Lung microvascular endothelial cell (primary cell): Measurements from ENCODE around the gene GHRHR. TPM values are rescaled to one million over a fixed set of nuclear protein-coding genes. Genes with fewer than 3 reads are reported as not detected.

ENCODE experiments used
- DNase-seq, 2 donors: peaks; one replicate each; pipeline versions ENCODE4 v3.0.0 to v3.0.0-alpha.2; 2010; ENCODE audit warnings: low read depth in 2 of 2
- total RNA-seq: library from RNA; depleted of rRNA; stranded (reverse); fragments of >200 nt; gene quantifications from 2 replicates; pipeline ENCODE4 v1.2.1, GENCODE V29; 2014

Gene GHRHR
- total RNA-seq, 1 donor from 2014 or later = not detected

DNA sequence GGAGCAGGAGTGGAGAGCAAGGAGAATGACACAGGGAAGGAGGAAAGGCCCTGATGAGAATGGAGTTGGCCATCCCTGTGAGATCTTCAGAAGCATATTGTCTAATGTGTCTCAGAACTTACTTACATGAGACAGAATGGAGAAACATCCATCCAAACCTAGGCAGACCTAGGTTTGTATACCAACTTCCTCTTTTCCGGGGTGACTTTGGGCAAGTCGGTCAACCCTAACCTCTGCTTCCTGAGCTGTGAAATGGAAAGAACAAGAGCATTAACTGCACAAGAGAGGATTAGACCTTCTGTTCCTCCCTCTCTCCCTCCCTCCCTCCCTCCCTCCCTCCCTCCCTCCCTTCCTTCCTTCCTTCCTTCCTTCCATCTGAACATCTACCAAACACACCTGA lies 4.5 kb downstream of the GHRHR start:
- no peak for DNase-seq

DNA sequence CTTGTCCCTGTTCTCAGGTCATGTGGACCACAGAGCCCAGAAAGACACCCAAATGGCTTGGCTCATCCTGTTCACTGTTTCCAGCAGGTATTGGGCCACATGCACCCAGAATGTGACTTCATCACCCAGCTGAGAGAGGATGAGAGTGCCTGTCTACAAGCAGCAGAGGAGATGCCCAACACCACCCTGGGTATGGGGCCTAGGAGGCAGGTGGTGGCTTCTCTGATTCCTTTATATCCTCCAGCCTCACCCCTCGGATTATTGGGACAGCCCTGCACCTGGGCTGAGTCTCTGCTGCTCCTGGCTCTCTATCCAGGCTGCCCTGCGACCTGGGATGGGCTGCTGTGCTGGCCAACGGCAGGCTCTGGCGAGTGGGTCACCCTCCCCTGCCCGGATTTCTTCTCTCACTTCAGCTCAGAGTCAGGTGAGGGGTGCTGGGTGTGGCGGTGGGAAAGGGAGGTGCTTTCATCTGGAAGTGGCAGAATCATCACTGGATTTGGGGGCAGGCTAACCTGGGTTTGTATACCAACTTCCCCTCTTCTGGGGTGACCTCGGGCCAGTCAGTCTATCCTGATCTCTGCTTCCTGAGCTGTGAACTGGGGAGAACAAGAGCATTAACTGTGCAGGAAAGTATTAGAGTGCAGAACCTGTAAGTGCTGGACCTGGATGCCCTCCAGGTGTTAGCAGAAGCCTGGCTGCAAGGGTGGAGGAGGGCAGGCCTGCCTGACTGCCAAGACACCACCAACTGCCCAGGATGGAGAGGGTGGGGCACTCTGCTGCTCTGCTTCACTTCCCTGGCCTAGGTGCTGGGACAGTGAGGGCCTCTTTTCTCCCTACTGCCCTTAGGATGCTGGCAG lies 5.2 kb downstream of the GHRHR start:
- DNase-seq = no peak

GRCh38 chr7:30969604-30969970 lies 5.8 kb downstream of the GHRHR start:
- DNase-seq = no peak

GRCh38 chr7:30970074-30970473 lies 6.3 kb downstream of the GHRHR start:
- DNase-seq = no peak

DNA sequence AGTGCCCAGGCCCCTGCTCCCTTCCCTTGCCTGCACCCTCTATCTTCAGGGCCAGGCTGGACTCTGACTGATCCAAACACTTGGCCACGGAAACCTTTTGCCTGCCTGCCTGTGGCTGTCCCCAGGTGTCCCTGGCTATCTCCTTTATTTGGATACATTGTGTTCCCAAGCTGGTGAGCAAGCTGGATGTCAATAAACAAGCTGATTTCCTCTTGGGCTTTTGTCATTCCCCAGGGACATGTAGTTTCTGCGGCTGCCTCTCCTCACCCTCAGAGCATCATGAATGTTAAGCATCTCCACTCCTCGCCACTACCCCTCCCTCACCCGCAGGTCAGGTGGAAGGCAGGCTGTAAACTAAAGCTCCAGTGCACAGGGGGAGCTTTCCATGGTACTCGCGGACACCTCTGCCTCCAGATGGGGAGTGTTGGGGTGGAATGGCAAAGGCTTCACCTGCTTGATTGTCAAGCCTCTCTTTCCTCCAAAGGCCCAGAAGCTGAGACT lies 6.9 kb downstream of the GHRHR start:
- no peak for DNase-seq

GRCh38 chr7:30971440-30971839 lies 7.7 kb downstream of the GHRHR start:
- no peak for DNase-seq

DNA sequence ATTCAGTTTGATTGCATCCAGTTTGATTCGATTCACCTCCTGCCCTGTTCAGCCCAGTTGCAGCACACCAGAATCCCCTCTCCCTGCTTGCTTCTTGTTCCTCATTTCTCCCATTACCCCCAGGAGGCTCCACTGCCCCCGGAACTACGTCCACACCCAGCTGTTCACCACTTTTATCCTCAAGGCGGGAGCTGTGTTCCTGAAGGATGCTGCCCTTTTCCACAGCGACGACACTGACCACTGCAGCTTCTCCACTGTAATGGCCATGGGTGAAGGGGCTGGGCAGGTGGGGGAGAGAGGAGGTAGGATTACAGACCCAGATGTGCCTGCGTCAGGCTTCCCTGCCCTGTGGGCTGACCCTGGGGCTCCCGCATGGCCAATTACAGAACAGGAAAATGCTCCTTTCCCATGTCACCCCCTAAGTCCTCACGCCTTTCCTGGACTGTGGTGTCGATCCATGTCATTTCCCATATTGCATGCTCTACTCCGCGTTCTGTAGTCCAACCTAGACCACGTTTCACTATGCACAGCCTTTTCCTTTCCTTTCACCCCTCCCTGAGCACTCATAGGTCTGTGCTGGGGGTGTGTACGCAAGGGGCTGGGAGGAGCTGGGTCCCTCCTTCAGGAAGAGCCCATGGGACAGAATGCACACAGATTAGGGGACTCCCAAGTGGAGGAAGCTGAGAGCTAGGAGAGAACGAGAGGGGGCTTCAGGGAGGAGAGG lies 8.2 kb downstream of the GHRHR start:
- DNase-seq = no peak

- no peak for DNase-seq
Observed at GRCh38 chr7:30973292-30973691, 9.5 kb downstream of the GHRHR start.

DNA sequence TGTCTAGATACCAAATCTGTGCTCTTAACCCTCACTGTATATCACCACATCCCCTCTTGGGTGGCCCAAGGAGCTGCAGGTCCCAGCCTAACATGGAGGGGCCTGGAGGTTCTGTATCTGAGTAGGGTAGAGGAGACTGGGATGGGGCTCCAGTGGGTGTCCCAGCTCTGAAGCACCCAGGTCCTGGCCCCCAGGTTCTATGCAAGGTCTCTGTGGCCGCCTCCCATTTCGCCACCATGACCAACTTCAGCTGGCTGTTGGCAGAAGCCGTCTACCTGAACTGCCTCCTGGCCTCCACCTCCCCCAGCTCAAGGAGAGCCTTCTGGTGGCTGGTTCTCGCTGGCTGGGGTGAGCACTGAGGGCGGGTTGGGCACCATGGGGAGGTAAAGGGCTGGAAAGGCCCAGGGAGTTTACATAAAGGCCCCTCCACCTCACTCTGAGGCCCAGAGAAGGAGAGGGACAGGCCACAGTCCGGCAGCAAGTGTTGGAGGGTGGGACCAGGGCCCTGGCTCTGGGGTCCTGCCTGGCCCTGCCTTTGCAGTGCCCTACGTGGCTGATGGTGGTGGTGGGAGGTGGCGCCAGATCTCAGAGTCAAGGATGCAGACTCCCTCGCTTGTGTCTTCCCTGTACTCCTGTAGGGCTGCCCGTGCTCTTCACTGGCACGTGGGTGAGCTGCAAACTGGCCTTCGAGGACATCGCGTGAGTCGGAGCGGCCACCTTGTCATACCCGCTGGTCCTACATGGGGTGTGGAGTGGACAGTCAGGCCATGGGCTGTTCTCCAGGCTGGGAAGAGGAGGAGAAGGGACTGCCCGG lies 10.2 kb downstream of the GHRHR start:
- DNase-seq = no peak

DNA sequence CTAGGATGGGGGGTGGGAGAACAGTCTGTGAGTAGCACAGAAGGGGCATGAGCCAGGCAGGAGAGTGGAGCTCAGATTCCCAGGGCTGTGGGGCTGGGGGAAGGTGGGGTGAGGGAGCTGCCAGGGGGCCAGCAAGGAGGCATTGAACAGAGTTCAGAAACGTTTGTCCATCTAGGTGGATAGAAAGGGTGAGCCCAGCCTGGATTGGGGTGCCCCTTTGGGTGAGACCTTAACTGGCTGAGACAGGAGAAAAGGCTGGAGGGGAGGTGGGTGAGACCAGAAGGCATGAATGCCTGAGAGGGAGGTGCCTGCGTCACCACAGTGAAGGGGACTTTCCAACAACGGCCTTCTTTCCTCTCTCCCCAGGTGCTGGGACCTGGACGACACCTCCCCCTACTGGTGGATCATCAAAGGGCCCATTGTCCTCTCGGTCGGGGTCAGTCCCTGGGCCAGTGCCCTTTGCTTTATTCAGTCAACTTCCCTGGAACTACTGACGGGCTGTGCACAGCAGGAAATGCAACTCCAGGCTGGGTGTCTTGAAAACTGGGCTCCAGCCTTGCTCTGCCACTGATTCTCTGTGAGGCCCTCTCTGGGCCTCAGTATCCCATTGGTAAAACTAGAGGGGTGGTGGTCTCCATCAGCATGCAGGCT lies 11.0 kb downstream of the GHRHR start:
- DNase-seq = peak; percentile 69 to 76

DNA sequence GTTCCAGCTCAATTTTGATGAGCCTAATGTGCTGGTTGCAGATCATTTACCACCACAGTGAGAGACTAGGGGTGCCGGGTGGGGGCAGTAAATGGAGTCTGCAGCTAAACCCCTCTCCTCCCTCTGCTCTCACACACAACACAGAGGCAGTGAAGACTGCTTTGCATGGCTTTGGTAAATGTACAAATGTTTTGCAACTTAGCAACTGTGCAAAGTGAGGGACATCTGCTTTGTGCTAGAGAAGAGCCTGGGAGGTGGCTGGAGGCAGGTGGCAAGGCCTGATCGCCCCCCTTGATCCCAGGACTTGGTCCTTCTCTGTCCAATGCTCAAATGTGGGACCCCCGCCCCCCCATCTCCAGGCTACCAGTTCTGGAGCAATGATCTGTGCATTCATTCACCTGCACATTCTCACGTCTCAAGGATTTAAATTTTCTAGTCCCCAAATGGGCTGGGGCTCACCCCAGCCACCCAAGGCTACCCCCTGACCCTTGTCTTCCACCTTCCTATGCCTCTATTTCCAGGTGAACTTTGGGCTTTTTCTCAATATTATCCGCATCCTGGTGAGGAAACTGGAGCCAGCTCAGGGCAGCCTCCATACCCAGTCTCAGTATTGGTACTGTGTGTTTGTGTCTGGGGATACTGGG lies 11.6 kb downstream of the GHRHR start:
- DNase-seq = no peak

GRCh38 chr7:30976381-30976780 lies 12.6 kb downstream of the GHRHR start:
- no peak for DNase-seq

GRCh38 chr7:30977222-30977621 lies 13.5 kb downstream of the GHRHR start:
- no peak for DNase-seq

DNA sequence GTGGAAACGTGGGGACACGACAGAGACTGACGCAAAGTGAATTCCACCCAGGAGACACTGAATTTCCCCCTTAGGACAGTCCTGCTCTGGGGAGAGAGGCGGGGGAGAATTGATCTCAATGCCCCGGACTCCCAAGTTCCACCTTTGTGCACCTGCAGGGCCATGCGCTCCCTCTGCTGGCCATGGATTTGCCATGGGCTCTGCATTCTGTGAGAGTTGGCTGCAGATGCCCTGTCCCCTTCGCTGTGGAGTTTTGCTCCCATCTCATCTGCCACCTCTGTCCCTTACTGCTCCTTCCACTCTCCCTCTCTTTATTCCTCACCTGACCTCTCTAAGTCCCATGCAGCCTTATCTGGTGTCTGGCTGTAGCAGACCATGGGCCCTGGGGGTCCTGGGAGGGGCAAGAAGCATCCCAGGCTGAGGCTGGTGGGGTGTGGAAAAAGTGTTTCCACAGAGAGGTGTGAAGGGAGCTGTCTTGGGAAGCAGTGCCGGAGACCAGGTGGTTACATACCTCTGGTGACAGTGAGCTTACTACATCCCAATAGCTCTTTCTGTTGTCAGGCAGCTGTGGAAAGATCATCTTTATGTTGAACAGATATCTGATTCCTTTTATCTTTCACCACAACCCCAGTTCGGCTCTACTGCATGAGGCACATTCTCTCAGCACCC lies 14.3 kb downstream of the GHRHR start:
- peak; percentile 26 to 57 for DNase-seq

DNA sequence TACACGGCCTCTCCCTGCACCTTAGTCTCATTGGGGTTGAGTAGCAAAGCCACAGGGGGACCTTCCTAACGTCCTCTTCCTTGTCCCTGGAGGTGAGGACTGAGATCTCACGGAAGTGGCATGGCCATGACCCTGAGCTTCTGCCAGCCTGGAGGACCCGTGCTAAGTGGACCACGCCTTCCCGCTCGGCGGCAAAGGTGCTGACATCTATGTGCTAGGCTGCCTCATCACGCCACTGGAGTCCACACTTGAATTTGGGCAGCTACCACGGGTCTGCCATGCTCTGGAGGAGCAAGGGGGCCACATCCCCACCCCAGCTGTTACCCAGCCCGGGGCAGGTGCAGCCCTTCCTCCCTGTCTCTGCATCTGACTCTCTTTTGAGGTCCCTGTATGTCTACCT lies 15.3 kb downstream of the GHRHR start:
- DNase-seq = no peak

GRCh38 chr7:30980194-30980593 lies 16.4 kb downstream of the GHRHR start:
- DNase-seq = no peak

- DNase-seq = no peak
Observed at GRCh38 chr7:30980751-30981150, 17.0 kb downstream of the GHRHR start.

GRCh38 chr7:30983042-30983913 lies 19.5 kb downstream of the GHRHR start:
- DNase-seq = peak; percentile 83 to 87

- DNase-seq = no peak
Observed at GRCh38 chr7:30983914-30984247, 20.1 kb downstream of the GHRHR start.
